Measurements from ENCODE around the gene STH. TPM values are rescaled to one million over a fixed set of nuclear protein-coding genes. Genes with fewer than 3 reads are reported as not detected.

STH gene
- total and polyA plus RNA-seq, 2 experiments from 2014 or later = not detected

GRCh38 chr17:45976755-45977505 is 22.1 kb upstream of the STH start:
- Histone ChIP-seq H3K36me3 (no peaks in the 10 kb centered on the region), H3K27me3 (no peaks in the 10 kb centered on the region), H3K27ac (no peak overlapping the region), H3K9me3 (ENCODE audit: low read depth) (no peaks in the 10 kb centered on the region), H3K4me1 (ENCODE audit: low read depth) (peaks cover 6% of the 10 kb centered on the region), H3K4me3 (no peak overlapping the region)
- peak; percentile 15 to 40 for DNase-seq (ENCODE audit: low read depth in 1 of 2, low spot score in 1 of 2)
- no peak for TF ChIP-seq CTCF (IDR thresholded peaks at IDR 0.05; ENCODE audit: low read depth, low read length)

GRCh38 chr17:45977506-45977824 is 21.6 kb upstream of the STH start:
- H3K9me3 ChIP-seq (ENCODE audit: low read depth) = no peaks in the 10 kb centered on the region
- peaks cover 6% of the 10 kb centered on the region for H3K4me1 ChIP-seq (ENCODE audit: low read depth)
- no peak for TF ChIP-seq CTCF (IDR thresholded peaks at IDR 0.05; ENCODE audit: low read depth, low read length)
- no peaks in the 10 kb centered on the region for H3K27me3 ChIP-seq
- H3K4me3 ChIP-seq = no peak overlapping the region
- no peaks in the 10 kb centered on the region for H3K36me3 ChIP-seq
- no peak overlapping the region for H3K27ac ChIP-seq
- no peak for DNase-seq (ENCODE audit: low read depth in 1 of 2, low spot score in 1 of 2)

- no peak overlapping the region for H3K4me3 ChIP-seq
- no peak for TF ChIP-seq CTCF (IDR thresholded peaks at IDR 0.05; ENCODE audit: low read depth, low read length)
- no peak overlapping the region for H3K27ac ChIP-seq
- no peaks in the 10 kb centered on the region for H3K27me3 ChIP-seq
- no peaks in the 10 kb centered on the region for H3K9me3 ChIP-seq (ENCODE audit: low read depth)
- H3K4me1 ChIP-seq (ENCODE audit: low read depth) = peaks cover 6% of the 10 kb centered on the region
- H3K36me3 ChIP-seq = no peaks in the 10 kb centered on the region
- no peak for DNase-seq (ENCODE audit: low read depth in 1 of 2, low spot score in 1 of 2)
Measured at GRCh38 chr17:45977976-45978626, 20.9 kb upstream of the STH start.

GRCh38 chr17:45979137-45979536 is 19.9 kb upstream of the STH start:
- no peaks in the 10 kb centered on the region for H3K27me3 ChIP-seq

GRCh38 chr17:45980855-45981254 is 18.2 kb upstream of the STH start:
- Histone ChIP-seq H3K4me1 (ENCODE audit: low read depth) (peaks cover 6% of the 10 kb centered on the region), H3K27me3 (no peaks in the 10 kb centered on the region), H3K27ac (no peak overlapping the region), H3K36me3 (no peaks in the 10 kb centered on the region), H3K9me3 (ENCODE audit: low read depth) (no peaks in the 10 kb centered on the region), H3K4me3 (no peak overlapping the region)
- no peak for TF ChIP-seq CTCF (IDR thresholded peaks at IDR 0.05; ENCODE audit: low read depth, low read length)
- no peak for DNase-seq (ENCODE audit: low read depth in 1 of 2, low spot score in 1 of 2)

More at GRCh38 chr17:45979137-45979536, 19.9 kb upstream of the STH start:
- DNase-seq (ENCODE audit: low read depth in 1 of 2, low spot score in 1 of 2) = no peak
- no peaks in the 10 kb centered on the region for H3K9me3 ChIP-seq (ENCODE audit: low read depth)
- H3K36me3 ChIP-seq = no peaks in the 10 kb centered on the region
- H3K27ac ChIP-seq = no peak overlapping the region
- H3K4me1 ChIP-seq (ENCODE audit: low read depth) = peaks cover 6% of the 10 kb centered on the region
- TF ChIP-seq CTCF (IDR thresholded peaks at IDR 0.05; ENCODE audit: low read depth, low read length) = no peak
- H3K4me3 ChIP-seq = no peak overlapping the region
